GM21381 (cell line): ENCODE results near the gene SMYD3.

Experiments used
- ATAC-seq: cut with Tn5 transposase; IDR thresholded peaks from one replicate; pipeline ENCODE4 v1.9.1; 2021; ENCODE audit warnings: mild to moderate bottlenecking, moderate library complexity; ENCODE audit not compliant: unreplicated experiment

The SMYD3 gene

GRCh38 chr1:246187834-246188372 lies 319.2 kb downstream of the SMYD3 start:
- no peak for ATAC-seq

GRCh38 chr1:246184503-246184902 lies 322.6 kb downstream of the SMYD3 start:
- no peak for ATAC-seq

GRCh38 chr1:246182149-246182851 lies 324.8 kb downstream of the SMYD3 start:
- ATAC-seq, result no peak

- no peak for ATAC-seq
Measured at GRCh38 chr1:246181241-246181640, 325.8 kb downstream of the SMYD3 start.

GRCh38 chr1:246179401-246179800 lies 327.7 kb downstream of the SMYD3 start:
- ATAC-seq, result no peak

GRCh38 chr1:246178717-246179311 lies 328.3 kb downstream of the SMYD3 start:
- no peak for ATAC-seq

GRCh38 chr1:246176126-246177024 lies 330.7 kb downstream of the SMYD3 start:
- no peak for ATAC-seq

- ATAC-seq, result peak; percentile 83
Measured at GRCh38 chr1:246170574-246171261, 336.4 kb downstream of the SMYD3 start.

- ATAC-seq, result no peak
Measured at GRCh38 chr1:246169486-246169885, 337.6 kb downstream of the SMYD3 start.

GRCh38 chr1:246169019-246169418 lies 338.1 kb downstream of the SMYD3 start:
- no peak for ATAC-seq

- no peak for ATAC-seq
Measured at GRCh38 chr1:246166841-246167240, 340.2 kb downstream of the SMYD3 start.

- no peak for ATAC-seq
Measured at GRCh38 chr1:246165826-246166709, 341.0 kb downstream of the SMYD3 start.

GRCh38 chr1:246164764-246165163 lies 342.3 kb downstream of the SMYD3 start:
- no peak for ATAC-seq

GRCh38 chr1:246162560-246162959 lies 344.5 kb downstream of the SMYD3 start:
- no peak for ATAC-seq

- no peak for ATAC-seq
Measured at GRCh38 chr1:246161626-246162025, 345.5 kb downstream of the SMYD3 start.

- no peak for ATAC-seq
Measured at GRCh38 chr1:246160905-246161304, 346.2 kb downstream of the SMYD3 start.

GRCh38 chr1:246160374-246160773 lies 346.7 kb downstream of the SMYD3 start:
- ATAC-seq, result no peak

- ATAC-seq, result no peak
Measured at GRCh38 chr1:246159279-246160227, 347.5 kb downstream of the SMYD3 start.

GRCh38 chr1:246158131-246158530 lies 348.9 kb downstream of the SMYD3 start:
- ATAC-seq, result no peak
